HEK293T (cell line): ENCODE measurements around the gene EDC4.

Experiments
- ARNT ChIP-seq: fragments of 450-650 bp; IDR thresholded peaks from 2 replicates; pipeline ENCODE4 v1.6.1; 2017; ENCODE audit warnings: mild to moderate bottlenecking
- BHLHE40 ChIP-seq: fragments of 450-650 bp; IDR thresholded peaks from 2 replicates; pipeline ENCODE4 v1.6.1; 2016; ENCODE audit warnings: mild to moderate bottlenecking, moderate library complexity, borderline replicate concordance
- CTBP1 ChIP-seq: fragments of 450-650 bp; IDR thresholded peaks from 2 replicates; pipeline ENCODE4 v1.6.1; 2016; ENCODE audit warnings: borderline replicate concordance
- ELF4 ChIP-seq: fragments of 450-650 bp; IDR thresholded peaks from 2 replicates; pipeline ENCODE4 v1.6.1; 2017; ENCODE audit warnings: antibody characterized with exemption
- FOXA1 ChIP-seq: fragments of 450-650 bp; IDR thresholded peaks from 2 replicates; pipeline ENCODE4 v1.6.1; 2016; ENCODE audit warnings: mild to moderate bottlenecking
- FOXK2 ChIP-seq: fragments of 450-650 bp; IDR thresholded peaks from 2 replicates; pipeline ENCODE4 v1.6.1; 2016; ENCODE audit warnings: mild to moderate bottlenecking
- FOXM1 ChIP-seq: fragments of 450-650 bp; IDR thresholded peaks from 2 replicates; pipeline ENCODE4 v1.6.1; 2017; ENCODE audit warnings: mild to moderate bottlenecking, borderline replicate concordance
- HDGF ChIP-seq: fragments of 450-650 bp; IDR thresholded peaks from 2 replicates; pipeline ENCODE4 v1.6.1; 2017; ENCODE audit warnings: antibody characterized with exemption, borderline replicate concordance
- NFRKB ChIP-seq: fragments of 450-650 bp; IDR thresholded peaks from 2 replicates; pipeline ENCODE4 v1.6.1; 2016; ENCODE audit warnings: mild to moderate bottlenecking, moderate library complexity
- SP1 ChIP-seq: fragments of 450-650 bp; IDR thresholded peaks from 2 replicates; pipeline ENCODE4 v1.6.1; 2017
- SUZ12 ChIP-seq: fragments of 450-650 bp; IDR thresholded peaks from 2 replicates; pipeline ENCODE4 v1.6.1; 2016; ENCODE audit warnings: mild to moderate bottlenecking
- TARDBP ChIP-seq: fragments of 450-650 bp; IDR thresholded peaks from 2 replicates; pipeline ENCODE4 v1.6.1; 2016
- ZNF384 ChIP-seq: fragments of 450-650 bp; IDR thresholded peaks from 2 replicates; pipeline ENCODE4 v1.6.1; 2016
- TF ChIP-seq, protein P1 (sequence below): fragments of 450-650 bp; IDR thresholded peaks from 2 replicates; pipeline ENCODE4 v1.6.1; 2016

DNA sequence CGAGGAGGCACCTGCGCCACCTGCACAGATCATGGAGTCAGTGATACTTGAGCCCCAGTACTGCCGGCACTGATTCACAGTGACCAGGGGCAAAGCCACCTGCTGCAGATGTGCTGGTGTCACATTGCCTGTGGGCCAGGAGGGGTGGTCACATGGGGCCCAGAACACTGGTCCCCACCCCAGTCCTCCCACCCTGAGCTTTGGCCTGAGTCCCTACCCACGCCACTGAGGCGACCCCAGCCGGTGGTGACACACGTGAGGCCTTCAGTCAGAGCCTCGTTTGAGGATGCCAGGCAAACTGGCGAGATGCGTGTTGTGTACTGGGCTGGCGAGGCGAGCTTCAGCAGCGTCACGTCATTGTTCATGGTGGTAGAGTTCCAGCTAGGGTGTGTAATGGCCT lies 57.3 kb downstream of the EDC4 start:
- TF ChIP-seq ZNF384, result no peak
- no peak for TF ChIP-seq SUZ12
- no peak for TF ChIP-seq ARNT
- no peak for TF ChIP-seq FOXA1
- TF ChIP-seq BHLHE40, result no peak
- TF ChIP-seq SP1, result no peak
- TF ChIP-seq ELF4, result no peak
- TF ChIP-seq NFRKB, result no peak
- TF ChIP-seq FOXM1, result no peak
- TF ChIP-seq HDGF, result no peak
- no peak for TF ChIP-seq CTBP1
- TF ChIP-seq TARDBP, result no peak
- no peak for TF ChIP-seq FOXK2
- TF ChIP-seq, protein P1, sequence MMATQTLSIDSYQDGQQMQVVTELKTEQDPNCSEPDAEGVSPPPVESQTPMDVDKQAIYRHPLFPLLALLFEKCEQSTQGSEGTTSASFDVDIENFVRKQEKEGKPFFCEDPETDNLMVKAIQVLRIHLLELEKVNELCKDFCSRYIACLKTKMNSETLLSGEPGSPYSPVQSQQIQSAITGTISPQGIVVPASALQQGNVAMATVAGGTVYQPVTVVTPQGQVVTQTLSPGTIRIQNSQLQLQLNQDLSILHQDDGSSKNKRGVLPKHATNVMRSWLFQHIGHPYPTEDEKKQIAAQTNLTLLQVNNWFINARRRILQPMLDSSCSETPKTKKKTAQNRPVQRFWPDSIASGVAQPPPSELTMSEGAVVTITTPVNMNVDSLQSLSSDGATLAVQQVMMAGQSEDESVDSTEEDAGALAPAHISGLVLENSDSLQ, result no peak
